LNCaP clone FGC (cell line): ENCODE measurements around the gene DGKG.

ENCODE experiments used
- DNase-seq: peaks from one replicate; pipeline ENCODE4 v3.0.0-alpha.2; 2011; ENCODE audit warnings: low read depth
- H3K4me3 ChIP-seq: 2 replicates; pipeline ENCODE4 v1.5.1; 2011; ENCODE audit warnings: mild to moderate bottlenecking, low read depth, low read length, control low read depth
- TF ChIP-seq, protein P1 (sequence below): IDR thresholded peaks from 2 replicates; pipeline ENCODE4 v1.5.1; 2012; ENCODE audit warnings: mild to moderate bottlenecking; ENCODE audit not compliant: control insufficient read depth, insufficient read depth; ENCODE audit errors: extremely low read depth

The DGKG gene

DNA sequence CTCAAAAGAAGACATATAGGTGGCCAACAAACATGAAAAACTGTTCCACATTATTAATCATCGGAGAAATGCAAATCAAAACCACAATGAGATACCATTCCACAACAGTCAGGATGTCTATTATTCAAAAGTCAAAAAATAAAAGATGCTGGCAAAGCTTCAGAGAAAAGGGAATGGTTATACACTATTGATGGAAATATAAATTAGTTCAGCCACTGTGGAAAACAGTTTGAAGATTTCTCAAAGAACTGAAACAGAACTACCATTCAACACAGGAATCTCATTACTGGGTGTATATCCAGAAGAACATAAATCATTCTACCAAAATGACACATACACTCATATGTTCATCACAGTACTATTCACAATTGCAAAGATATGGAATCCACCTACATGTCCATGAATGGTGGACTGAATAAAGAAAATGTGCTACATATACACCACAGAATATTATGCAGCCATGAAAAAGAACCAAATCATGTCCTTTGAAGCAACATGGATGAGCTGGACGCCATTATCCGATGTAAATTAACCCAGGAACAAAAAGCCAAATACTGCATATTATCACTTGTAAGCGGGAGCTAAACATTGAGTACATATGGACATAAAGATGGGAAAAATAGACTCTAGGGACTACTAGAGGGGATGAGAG lies 32.7 kb upstream of the DGKG start:
- DNase-seq = no peak
- no peak overlapping the region for H3K4me3 ChIP-seq
- TF ChIP-seq, protein P1, sequence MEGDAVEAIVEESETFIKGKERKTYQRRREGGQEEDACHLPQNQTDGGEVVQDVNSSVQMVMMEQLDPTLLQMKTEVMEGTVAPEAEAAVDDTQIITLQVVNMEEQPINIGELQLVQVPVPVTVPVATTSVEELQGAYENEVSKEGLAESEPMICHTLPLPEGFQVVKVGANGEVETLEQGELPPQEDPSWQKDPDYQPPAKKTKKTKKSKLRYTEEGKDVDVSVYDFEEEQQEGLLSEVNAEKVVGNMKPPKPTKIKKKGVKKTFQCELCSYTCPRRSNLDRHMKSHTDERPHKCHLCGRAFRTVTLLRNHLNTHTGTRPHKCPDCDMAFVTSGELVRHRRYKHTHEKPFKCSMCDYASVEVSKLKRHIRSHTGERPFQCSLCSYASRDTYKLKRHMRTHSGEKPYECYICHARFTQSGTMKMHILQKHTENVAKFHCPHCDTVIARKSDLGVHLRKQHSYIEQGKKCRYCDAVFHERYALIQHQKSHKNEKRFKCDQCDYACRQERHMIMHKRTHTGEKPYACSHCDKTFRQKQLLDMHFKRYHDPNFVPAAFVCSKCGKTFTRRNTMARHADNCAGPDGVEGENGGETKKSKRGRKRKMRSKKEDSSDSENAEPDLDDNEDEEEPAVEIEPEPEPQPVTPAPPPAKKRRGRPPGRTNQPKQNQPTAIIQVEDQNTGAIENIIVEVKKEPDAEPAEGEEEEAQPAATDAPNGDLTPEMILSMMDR = no peak

DNA sequence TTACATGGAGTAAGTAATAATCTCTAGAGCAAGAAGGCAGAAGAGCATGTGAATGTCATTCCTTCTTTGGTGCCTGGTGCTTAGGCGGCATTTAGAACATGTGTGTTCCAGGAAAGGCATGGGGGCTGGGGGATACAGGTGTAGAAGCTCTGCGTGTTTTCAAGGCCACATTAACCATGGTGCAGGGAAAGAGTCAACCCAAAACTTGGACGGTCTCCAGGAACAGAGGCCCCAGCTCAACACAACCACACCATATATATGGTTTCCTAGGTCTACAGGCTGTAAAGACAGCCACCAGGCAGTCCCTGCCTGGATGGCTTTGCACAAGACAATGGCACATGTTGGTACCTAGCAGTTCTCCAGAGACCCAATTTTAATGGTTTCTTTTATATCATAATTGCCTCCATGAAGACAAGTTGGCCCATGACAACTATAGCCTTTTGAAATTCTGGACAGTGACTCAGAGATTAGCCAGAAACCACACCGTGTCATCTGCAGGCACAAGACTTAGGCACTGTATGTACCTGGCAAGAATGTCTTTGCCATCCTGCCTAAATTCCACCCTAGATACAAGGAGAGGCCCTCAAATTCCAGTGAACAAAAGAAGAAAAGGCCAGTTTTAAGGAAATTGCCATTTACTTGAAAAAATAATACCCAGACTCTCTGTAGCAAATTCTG lies 25.0 kb upstream of the DGKG start:
- DNase-seq = no peak
- TF ChIP-seq, protein P1 = no peak
- no peak overlapping the region for H3K4me3 ChIP-seq

DNA sequence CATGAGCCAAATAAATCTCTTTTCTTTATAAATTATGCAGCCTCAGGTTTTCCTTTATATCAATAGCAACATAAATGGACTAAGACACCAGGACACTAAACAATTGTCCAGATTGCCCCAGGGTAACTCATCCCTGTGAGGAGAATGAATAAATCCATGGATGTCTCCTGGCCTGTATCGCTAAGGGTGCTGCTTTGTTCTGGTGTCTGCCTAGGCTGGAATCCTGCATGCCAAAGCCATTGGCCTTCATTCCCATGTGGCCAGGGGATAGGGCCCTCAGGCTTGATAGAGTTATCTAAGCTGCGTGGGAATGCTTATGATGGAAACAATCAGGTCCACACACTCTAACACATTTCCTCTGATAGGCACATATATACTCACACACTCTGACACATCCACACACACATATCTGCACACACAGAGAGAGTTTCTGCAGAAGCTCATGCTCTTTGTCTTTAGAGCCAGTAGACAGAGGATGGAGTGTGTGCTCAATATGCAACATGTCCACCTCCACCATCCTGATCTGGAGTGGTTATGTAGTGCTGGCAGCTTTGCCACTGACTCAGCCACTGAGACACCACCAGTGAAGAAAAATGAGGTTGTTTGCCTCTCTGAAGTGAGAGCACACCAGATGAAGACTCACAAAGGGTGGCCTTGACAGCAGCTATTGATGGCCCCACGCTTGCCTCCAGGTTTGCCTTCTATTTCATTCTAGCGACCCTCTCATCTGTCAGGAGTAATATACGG lies 24.0 kb upstream of the DGKG start:
- no peak for DNase-seq
- H3K4me3 ChIP-seq = no peak overlapping the region
- TF ChIP-seq, protein P1 = no peak

DNA sequence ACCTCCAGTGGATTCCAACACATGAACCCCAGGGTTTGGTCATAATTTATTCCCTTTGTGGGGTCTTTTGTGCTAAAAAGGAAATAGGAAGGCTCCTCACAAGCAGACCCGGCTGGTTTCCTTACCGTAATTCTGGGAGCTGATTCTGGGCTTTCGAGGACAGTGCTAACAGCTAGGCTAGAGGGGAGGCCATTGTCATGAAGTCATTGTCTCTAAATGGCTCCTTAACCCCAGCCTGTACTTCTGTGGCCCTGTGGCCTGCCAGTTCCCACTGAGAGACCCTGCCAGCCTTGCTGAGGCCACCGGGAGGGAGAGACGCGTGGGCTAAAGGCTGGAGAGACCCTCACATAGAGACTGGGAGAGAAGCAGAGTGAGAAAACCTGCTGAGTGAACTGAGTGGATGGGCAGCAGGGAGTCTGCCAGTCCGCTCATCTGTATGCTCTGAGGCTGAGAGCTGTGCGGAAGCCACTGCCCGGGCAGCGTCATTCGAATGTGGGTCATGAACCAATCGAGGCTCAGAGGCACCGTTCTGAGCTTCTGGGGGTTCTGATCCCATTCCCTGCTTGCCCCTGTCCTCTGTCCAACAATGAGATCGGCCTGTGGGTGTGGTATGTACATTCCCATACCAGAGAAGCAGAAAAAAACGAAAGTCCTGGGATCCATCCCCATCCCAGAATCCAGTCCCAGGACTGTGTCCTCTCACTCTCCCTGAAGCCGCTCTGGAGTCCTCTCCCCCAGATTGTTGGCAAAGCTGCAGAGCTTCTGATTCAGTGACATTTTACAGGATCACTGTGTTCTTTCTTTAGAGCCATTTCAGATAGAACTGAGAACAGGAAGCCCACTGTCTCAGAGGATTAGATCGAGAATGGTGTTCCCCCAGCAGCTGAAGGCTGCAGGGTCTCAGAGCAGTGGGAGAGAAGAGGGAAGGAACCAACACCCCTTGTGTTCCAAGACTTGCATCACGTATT lies 21.3 kb upstream of the DGKG start:
- no peak for DNase-seq
- TF ChIP-seq, protein P1 = no peak
- H3K4me3 ChIP-seq = no peak overlapping the region

DNA sequence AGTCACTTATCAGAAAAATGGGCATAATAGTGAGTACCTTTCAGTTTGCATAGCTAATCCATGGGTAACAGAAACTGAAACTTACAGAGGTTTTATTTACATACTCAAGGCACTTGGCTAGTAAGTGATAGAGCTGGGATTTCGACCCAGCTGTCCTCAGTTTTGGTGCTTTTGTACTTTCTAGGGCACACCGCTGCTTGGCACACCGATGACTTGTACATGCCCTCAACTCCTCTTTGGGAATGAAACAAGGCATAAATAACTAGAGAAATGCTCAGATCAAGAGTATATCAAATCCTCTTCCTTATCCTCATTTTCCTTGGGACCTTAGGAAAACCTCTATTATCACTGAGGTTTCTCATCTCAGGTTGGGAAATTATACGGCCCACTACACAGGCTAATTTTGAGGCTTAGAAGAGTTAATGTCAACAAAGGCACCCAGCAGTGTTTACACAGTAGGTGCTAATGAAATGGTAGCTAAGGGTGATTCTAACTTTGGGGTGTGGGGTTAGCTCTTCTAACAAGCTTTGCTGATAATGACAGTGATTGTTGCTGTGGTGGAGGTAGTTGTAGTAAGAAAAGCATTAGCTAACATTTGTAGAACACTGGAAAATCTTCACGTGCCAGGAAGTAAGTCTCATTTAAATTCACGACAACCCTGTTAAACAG lies 20.3 kb upstream of the DGKG start:
- H3K4me3 ChIP-seq = no peak overlapping the region
- TF ChIP-seq, protein P1 = no peak
- DNase-seq = no peak
